Measurements from ENCODE around the gene LBH.

DNA sequence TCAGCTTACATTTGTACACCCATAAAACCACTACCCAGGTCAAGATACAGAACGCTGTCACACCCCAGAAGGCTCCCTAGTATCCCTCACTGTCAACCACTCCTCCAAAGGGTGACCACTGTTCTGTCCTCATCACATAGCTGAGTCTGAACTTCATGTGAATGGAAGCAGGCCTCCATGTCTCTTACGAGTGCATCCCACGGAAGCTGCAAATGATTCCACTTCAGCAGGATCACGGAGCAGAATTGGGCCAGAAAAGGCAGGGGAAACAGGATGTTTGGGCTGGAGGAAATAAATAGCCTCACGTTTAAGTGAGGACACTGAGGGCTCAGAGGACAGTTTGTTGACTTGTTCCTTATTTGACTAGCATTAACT is 38.4 kb downstream of the LBH start:
- TF ChIP-seq, protein P1, sequence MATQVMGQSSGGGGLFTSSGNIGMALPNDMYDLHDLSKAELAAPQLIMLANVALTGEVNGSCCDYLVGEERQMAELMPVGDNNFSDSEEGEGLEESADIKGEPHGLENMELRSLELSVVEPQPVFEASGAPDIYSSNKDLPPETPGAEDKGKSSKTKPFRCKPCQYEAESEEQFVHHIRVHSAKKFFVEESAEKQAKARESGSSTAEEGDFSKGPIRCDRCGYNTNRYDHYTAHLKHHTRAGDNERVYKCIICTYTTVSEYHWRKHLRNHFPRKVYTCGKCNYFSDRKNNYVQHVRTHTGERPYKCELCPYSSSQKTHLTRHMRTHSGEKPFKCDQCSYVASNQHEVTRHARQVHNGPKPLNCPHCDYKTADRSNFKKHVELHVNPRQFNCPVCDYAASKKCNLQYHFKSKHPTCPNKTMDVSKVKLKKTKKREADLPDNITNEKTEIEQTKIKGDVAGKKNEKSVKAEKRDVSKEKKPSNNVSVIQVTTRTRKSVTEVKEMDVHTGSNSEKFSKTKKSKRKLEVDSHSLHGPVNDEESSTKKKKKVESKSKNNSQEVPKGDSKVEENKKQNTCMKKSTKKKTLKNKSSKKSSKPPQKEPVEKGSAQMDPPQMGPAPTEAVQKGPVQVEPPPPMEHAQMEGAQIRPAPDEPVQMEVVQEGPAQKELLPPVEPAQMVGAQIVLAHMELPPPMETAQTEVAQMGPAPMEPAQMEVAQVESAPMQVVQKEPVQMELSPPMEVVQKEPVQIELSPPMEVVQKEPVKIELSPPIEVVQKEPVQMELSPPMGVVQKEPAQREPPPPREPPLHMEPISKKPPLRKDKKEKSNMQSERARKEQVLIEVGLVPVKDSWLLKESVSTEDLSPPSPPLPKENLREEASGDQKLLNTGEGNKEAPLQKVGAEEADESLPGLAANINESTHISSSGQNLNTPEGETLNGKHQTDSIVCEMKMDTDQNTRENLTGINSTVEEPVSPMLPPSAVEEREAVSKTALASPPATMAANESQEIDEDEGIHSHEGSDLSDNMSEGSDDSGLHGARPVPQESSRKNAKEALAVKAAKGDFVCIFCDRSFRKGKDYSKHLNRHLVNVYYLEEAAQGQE (IDR thresholded peaks at IDR 0.05; ENCODE audit: low read depth), result no peak
- TF ChIP-seq CREB1 (IDR thresholded peaks at IDR 0.05; ENCODE audit: low read depth) (no peak), RAD21 (IDR thresholded peaks at IDR 0.05; ENCODE audit: low read depth) (no peak), CEBPB (IDR thresholded peaks at IDR 0.05) (no peak), EP300 (IDR thresholded peaks at IDR 0.05; ENCODE audit: borderline replicate concordance) (no peak), TEAD4 (IDR thresholded peaks at IDR 0.05) (no peak), YY1 (IDR thresholded peaks at IDR 0.05; ENCODE audit: low read depth) (no peak), NFIC (IDR thresholded peaks at IDR 0.05) (no peak), EGR1 (IDR thresholded peaks at IDR 0.05) (no peak), TAF1 (IDR thresholded peaks at IDR 0.05; ENCODE audit: low read depth) (no peak), FOXM1 (IDR thresholded peaks at IDR 0.05; ENCODE audit: borderline replicate concordance, low read depth) (no peak), ZBTB7A (IDR thresholded peaks at IDR 0.05; ENCODE audit: low read depth) (no peak)
- TF ChIP-seq, protein P2, sequence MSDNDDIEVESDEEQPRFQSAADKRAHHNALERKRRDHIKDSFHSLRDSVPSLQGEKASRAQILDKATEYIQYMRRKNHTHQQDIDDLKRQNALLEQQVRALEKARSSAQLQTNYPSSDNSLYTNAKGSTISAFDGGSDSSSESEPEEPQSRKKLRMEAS (IDR thresholded peaks at IDR 0.05), result no peak
- TF ChIP-seq, protein P3, sequence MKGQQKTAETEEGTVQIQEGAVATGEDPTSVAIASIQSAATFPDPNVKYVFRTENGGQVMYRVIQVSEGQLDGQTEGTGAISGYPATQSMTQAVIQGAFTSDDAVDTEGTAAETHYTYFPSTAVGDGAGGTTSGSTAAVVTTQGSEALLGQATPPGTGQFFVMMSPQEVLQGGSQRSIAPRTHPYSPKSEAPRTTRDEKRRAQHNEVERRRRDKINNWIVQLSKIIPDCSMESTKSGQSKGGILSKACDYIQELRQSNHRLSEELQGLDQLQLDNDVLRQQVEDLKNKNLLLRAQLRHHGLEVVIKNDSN (IDR thresholded peaks at IDR 0.05), result no peak

Data from Ishikawa (cell line).